HepG2 (cell line): ENCODE measurements around the gene PRR30.

Experiments used
- CEBPB ChIP-seq: IDR thresholded peaks from 2 replicates; pipeline ENCODE4 v1.6.1; 2011; ENCODE audit warnings: low read depth, low read length, improper control_type of control experiment, borderline replicate concordance
- CTCF ChIP-seq: sonication (generic); formaldehyde crosslinking; IDR thresholded peaks from 2 replicates; pipeline ENCODE4 v1.5.0; 2020; ENCODE audit warnings: mild to moderate bottlenecking, missing genetic modification reagents, moderate library complexity
- MAFF ChIP-seq: IDR thresholded peaks from 2 replicates; pipeline ENCODE4 v1.6.1; 2011; ENCODE audit warnings: low read depth, low read length, improper control_type of control experiment
- NFATC3 ChIP-seq: sonication (generic); formaldehyde crosslinking; IDR thresholded peaks from 2 replicates; pipeline ENCODE4 v1.5.1; 2020; ENCODE audit warnings: mild to moderate bottlenecking, missing genetic modification reagents
- POLR2A ChIP-seq, 2 experiments: IDR thresholded peaks; 2 replicates each; pipeline ENCODE4 v1.6.1; 2011; ENCODE audit warnings: low read depth in 2 of 2, low read length in 2 of 2, mild to moderate bottlenecking in 1 of 2, moderate library complexity in 1 of 2; ENCODE audit not compliant: insufficient read depth in 1 of 2
- RAD21 ChIP-seq: fragments of 450-650 bp; formaldehyde crosslinking; IDR thresholded peaks from 2 replicates; pipeline ENCODE4 v1.5.0; 2020; ENCODE audit warnings: mild to moderate bottlenecking
- REST ChIP-seq, 2 experiments: IDR thresholded peaks; 2 replicates each; pipeline ENCODE4 v1.6.1; 2011 to 2012; ENCODE audit warnings: low read length in 2 of 2, borderline replicate concordance in 1 of 2, low read depth in 1 of 2, mild to moderate bottlenecking in 1 of 2, moderate library complexity in 1 of 2
- TFE3 ChIP-seq: IDR thresholded peaks from 2 replicates; pipeline ENCODE4 v1.6.1; 2016
- TSC22D2 ChIP-seq: sonication (generic); formaldehyde crosslinking; IDR thresholded peaks from 2 replicates; pipeline ENCODE4 v1.5.1; 2020; ENCODE audit warnings: missing genetic modification reagents, mild to moderate bottlenecking, borderline replicate concordance
- USF2 ChIP-seq, 2 experiments: sonication (generic) in 1 of 2; formaldehyde crosslinking in 1 of 2; IDR thresholded peaks; 2 replicates each; pipeline versions ENCODE4 v1.5.1 to v1.6.1; 2011 to 2020; ENCODE audit warnings: borderline replicate concordance in 1 of 2, low read depth in 1 of 2, low read length in 1 of 2, mild to moderate bottlenecking in 1 of 2, missing genetic modification reagents in 1 of 2, moderate library complexity in 1 of 2
- ZBTB43 ChIP-seq: sonication (generic); formaldehyde crosslinking; conservative IDR thresholded peaks from 2 replicates; pipeline ENCODE4 v1.4.0; 2020; ENCODE audit warnings: missing genetic modification reagents
- ZNF609 ChIP-seq: sonication (generic); formaldehyde crosslinking; IDR thresholded peaks from 2 replicates; pipeline ENCODE4 v1.4.0; 2020; ENCODE audit warnings: mild to moderate bottlenecking, missing genetic modification reagents, borderline replicate concordance
- ZNF83 ChIP-seq: sonication (generic); formaldehyde crosslinking; IDR thresholded peaks from 2 replicates; pipeline ENCODE4 v1.4.0; 2020; ENCODE audit warnings: missing genetic modification reagents, mild to moderate bottlenecking, borderline replicate concordance

GRCh38 chr2:27087823-27088410 lies 51.3 kb downstream of the PRR30 start:
- no peak for TF ChIP-seq ZNF609
- no peak for TF ChIP-seq TFE3 (CRISPR knock-in tag)
- TF ChIP-seq ZBTB43 (CRISPR knock-in tag) = no peak
- TF ChIP-seq MAFF = no peak
- no peak for TF ChIP-seq TSC22D2
- no peak for TF ChIP-seq CTCF
- TF ChIP-seq CEBPB = no peak
- TF ChIP-seq USF2 (IDR thresholded peaks at IDR 0.05; ENCODE audit: low read depth, low read length) = no peak
- TF ChIP-seq USF2 (CRISPR knock-in tag; IDR thresholded peaks at IDR 0.05; ENCODE audit: borderline replicate concordance) = no peak
- TF ChIP-seq REST (IDR thresholded peaks at IDR 0.05; ENCODE audit: borderline replicate concordance in 1 of 2, low read depth in 1 of 2, low read length in 2 of 2) = no peak
- TF ChIP-seq NFATC3 (CRISPR knock-in tag) = no peak
- TF ChIP-seq RAD21 (CRISPR knock-in tag) = no peak
- TF ChIP-seq POLR2A (IDR thresholded peaks at IDR 0.05; ENCODE audit: insufficient read depth in 1 of 2, low read depth in 2 of 2, low read length in 2 of 2) = no peak
- TF ChIP-seq ZNF83 (CRISPR knock-in tag) = no peak
